IPS-11a (cell line): ENCODE data around the gene TEC.
"Not testable (repeated sequence)": the region's sequence is repeated elsewhere in the genome, so short reads cannot be mapped to it uniquely, and the experiment has no call there.

Source experiments
- H3K4me3 ChIP-seq: one replicate; pipeline ENCODE4 v1.5.1; 2013; ENCODE audit warnings: low read depth, low read length, control low read depth

Gene TEC

DNA sequence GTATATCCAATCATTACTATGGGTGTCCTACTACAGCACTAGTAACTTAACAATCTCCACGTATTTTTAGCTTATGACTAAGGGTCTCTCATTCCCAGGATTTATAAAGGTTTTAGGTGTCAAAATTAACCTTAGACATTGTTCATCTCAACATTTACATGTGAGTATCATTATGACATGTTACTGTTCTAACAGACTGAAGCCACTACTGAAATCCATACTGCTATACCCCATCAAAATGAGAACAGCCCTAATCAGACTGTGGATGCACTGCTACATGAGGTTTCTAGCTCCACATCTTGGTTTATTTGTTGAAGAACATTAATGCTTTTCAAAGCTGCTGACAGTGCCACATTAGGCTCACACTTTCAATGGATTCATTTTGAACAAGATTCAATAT, 100.0 kb downstream of the TEC start:
- H3K4me3 ChIP-seq = no peak overlapping the region

DNA sequence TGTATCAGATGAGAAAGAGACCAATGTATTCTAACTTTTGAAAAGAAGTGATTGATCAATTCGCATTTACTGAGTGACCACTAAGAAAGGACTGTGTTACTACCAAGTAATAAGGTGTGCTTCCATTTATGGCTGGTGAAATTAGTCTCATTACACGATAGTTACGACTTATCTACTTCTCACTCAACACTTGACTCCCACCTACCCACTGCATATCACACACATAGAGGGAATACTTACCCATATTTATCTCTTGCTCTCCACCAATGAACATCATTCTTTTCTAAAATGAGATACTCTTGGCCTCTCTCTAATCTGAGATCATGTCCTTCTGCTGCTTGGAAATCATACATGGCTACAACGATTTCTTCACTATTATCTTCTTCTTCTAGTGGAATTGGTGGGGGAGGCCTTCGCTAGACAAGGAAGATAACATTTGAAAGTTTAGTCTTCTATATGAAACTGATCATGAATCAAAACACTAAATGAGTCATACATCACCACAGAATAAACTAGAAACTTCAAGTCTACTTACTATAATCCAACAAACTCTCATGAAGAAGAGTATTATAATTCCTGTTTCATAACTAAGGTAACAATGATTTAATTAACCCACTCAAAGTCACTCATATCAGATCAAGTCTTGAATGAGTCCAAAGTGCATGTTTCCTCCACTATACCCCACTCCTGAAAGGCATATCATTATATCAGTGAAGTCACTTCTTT, 101.9 kb downstream of the TEC start:
- no peak overlapping the region for H3K4me3 ChIP-seq

GRCh38 chr4:48164561-48164960, 105.1 kb downstream of the TEC start:
- H3K4me3 ChIP-seq = not testable (repeated sequence)

DNA sequence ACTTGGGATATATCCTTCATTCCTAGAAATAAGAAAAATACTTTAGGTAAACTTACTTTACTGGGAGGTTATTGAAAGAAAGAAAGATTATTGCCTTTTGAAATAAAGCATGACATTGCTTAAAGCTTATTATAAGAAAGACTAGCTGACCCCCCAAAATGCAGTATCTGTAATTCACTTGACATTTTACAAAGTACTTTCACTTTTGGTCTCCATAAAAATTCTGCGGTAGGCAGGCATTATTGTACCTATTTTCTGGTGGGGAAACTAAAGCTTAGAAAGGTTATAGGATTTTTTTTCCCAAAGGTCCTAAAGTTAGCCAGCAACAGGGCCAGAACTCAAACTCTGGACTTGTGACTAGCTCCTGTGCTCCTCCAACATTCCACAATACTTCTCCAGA, 105.9 kb downstream of the TEC start:
- no peak overlapping the region for H3K4me3 ChIP-seq

DNA sequence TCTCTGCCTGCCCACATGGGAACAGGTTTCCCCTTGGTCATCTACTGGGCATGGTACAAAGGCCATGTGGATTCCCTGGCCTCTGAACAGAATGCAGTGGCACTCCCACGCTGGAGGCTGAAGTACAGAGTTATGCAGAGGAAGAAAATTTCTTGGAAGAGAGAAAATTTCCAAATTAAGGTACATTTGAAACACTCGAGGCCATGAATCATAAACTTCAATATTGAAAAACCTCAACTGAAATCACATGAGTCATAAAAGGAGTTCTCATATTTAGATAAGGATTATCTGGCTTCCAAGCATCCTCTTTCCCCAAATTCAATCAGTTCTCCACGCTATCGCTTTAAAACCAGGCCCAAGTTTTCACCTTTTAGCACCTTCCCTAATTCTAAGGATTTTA, 107.5 kb downstream of the TEC start:
- no peak overlapping the region for H3K4me3 ChIP-seq

GRCh38 chr4:48157271-48157670, 112.4 kb downstream of the TEC start:
- H3K4me3 ChIP-seq = no peak overlapping the region

DNA sequence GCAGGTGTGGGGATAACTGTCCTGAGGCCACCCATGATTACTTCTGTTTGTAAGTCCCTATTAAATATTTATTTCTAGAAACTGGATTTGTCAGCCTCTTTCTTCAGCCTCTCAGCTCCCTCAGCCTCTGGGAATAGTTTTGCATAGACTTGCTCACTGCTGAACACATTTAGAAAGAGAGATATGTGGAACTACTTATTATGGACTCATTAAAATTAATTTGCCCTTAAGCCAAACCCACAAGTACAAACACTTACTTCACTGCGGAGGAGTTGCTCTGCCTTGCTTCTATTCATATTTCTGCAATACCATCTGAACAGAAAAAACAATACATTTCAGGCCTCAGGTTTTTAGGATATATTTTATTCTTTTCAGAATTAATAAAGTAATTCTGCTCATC, 113.2 kb downstream of the TEC start:
- no peak overlapping the region for H3K4me3 ChIP-seq

DNA sequence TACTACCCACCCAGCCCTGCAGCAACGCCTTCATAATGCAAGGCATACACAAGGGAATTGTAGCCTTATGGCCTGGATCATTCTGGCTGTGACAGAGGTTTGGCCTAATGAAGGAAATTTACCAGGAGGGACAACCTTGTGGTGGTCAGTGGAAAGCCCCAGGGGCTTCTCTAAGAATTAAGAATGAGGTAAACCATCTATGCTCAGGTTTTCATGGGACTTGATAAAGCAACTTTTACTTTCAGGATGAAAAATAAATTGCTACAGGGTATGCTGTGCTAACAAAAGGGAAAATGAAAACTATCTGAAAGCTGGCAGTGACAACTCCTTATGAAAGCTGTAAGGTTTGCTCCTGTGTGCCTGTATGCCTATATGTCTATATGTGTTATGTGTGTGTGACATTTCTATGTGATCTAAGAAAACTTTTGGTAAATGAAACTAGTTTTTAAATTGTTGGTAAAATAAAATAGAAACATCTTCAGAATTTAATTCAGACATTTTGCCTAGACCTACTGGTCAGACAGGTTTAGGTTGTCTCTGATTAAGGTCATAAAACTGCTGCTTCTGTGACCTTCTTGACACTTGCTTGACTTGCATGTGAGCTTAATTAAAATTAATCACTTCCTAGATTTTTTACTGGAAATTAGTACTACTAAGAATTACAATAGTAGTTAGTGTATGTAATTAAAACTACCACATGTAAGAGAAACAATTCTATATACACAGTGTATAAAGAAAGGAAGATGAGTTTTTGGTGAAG, 115.7 kb downstream of the TEC start:
- no peak overlapping the region for H3K4me3 ChIP-seq

GRCh38 chr4:48152259-48152658, 117.4 kb downstream of the TEC start:
- H3K4me3 ChIP-seq = no peak overlapping the region

DNA sequence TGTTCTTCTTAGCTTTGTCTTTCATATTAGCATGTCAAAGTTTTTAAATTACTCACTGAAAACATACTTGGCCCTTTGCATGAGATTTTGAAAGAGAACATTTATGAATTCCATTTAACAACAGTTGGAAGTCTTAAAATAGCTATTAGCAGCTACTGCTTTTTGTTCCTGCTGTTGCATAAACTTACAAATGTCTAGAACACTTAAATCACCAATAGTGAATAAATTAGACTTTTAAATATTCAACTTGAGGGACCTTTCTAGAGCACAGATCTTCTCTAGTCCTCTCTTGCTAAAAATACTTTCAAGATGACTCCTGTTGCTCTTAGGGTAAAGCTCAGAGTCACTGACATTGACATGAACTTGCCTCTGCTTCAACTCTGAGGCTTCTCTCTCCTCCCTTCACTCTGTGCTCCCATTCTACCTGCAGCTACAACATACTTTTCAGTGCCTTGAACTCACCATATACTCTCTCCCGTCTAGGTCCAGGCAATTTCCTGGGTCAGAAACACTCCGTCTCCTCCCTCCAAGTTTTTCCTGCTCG, 119.7 kb downstream of the TEC start:
- no peak overlapping the region for H3K4me3 ChIP-seq

- H3K4me3 ChIP-seq = no peak overlapping the region
These were observed 122.0 kb downstream of the TEC start for GRCh38 chr4:48147621-48148020.

GRCh38 chr4:48141048-48141447, 128.6 kb downstream of the TEC start:
- no peak overlapping the region for H3K4me3 ChIP-seq

DNA sequence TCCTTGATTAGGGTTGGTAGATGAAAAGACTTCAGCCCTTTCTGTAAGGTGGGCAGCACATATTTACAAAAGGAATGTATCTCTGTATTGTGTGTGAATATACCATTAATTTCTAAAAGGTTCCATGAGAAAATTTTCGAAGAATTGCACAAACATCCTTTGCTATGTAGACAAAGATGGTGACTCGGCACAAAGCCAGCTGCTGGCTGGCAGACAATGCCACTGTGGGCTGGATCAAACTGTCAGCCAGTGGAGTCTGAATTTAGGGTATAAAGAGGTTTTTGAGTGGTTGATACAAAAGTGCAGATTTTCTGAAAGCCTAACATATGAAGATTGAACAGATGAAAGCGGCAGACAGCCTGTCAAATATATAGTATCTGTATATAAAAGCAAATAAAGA, 129.9 kb downstream of the TEC start:
- no peak overlapping the region for H3K4me3 ChIP-seq

- H3K4me3 ChIP-seq = no peak overlapping the region
These were observed 130.7 kb downstream of the TEC start for GRCh38 chr4:48138936-48139335.

DNA sequence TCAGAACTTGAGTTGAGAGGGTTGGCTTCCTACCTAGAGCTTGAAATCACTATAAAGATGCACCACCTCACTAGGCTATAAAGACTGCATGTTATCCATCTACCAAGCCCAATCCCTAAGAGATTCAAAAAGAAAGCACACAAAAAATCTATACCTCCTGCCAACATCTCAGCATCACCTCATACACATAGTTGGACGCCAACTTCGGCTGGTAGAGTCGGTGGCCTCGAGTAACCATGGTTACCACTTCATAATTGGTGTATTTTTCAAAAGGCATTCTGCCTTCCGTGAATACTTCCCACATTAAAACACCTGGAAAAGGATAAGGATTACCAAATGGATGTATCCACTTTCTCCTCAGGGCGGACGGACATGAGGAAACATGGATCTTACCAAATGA, 131.1 kb downstream of the TEC start:
- H3K4me3 ChIP-seq = no peak overlapping the region

- no peak overlapping the region for H3K4me3 ChIP-seq
These were observed 131.8 kb downstream of the TEC start for GRCh38 chr4:48137846-48138245.

GRCh38 chr4:48134081-48134480, 135.6 kb downstream of the TEC start, which contains the start of gene TXK:
TSS of gene TXK (minus strand) at chr4:48134250. CDS start at chr4:48134170, 80 bp downstream.
- H3K4me3 ChIP-seq = no peak within 1 kb of the TSS

DNA sequence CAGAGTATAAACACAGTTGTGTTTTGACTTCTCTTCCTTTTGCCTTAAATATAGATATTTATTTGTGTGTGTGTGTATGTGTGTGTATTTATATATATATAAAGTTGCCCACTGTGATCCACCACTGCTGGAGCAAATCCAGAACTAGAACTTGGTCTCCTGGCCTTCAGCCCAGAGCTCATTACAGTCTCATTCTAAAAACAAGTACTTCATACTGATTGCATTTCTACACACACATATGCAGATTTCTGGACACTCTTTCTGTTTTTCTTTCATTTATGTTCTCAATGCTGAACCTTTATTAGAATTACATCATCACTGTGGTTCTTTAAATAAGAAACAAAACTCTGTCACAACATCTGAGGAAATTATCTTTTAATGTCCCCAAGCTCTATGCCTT, 136.0 kb downstream of the TEC start:
- H3K4me3 ChIP-seq = no peak overlapping the region

- H3K4me3 ChIP-seq = no peak overlapping the region
These were observed 137.9 kb downstream of the TEC start for GRCh38 chr4:48131736-48132135.

- H3K4me3 ChIP-seq = no peak overlapping the region
These were observed 139.5 kb downstream of the TEC start for GRCh38 chr4:48130100-48130499.

DNA sequence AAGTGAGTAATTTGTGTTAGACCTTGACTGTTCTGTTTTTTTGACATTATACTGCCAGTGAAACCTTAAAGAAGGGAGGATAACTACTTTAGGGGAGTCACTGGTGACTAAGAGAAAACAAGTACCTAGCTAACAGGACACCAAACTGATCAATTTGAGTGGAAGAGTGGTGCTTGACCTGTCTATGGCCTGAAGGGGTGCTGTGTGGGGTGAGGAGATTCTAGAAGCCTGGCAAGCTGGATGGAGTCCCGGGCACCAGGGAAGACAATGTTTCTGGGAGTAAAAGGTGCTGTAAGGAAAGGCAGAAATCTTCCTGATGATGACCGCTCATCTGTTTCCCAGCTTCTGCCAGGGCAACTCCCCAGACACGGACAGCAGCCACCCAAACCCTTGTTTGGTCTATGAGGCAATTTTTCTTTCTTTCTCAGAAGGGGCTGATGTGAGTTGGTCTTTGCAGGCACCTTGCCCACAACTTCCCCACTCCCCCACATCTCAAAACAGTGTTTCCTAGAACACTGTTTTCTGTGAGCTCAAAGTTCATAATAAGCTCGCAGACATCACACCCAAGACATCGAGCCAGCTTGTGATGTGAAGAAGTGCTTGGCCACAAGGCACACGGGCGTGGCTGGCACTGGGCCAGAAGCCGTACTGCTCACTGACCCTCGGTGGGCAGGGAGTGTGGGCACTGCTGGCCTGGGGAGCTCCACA, 140.2 kb downstream of the TEC start:
- no peak overlapping the region for H3K4me3 ChIP-seq
